Astrocyte of the cerebellum (primary cell): ENCODE data around the gene OR6C6.
"Not testable (repeated sequence)": the region's sequence is repeated elsewhere in the genome, so short reads cannot be mapped to it uniquely, and the experiment has no call there.

Experiments used
- DNase-seq: peaks from one replicate; pipeline ENCODE4 v3.0.0-alpha.2; 2011; ENCODE audit warnings: low read depth
- H3K4me3 ChIP-seq: 2 replicates; pipeline ENCODE4 v1.5.1; 2011; ENCODE audit warnings: mild to moderate bottlenecking, low read depth, low read length, moderate library complexity
- CTCF ChIP-seq: IDR thresholded peaks from 2 replicates; pipeline ENCODE4 v1.5.1; 2012; ENCODE audit warnings: low read length, low read depth, moderate library complexity, mild to moderate bottlenecking; ENCODE audit errors: missing control alignments
- in situ Hi-C: cut with HindIII; loops from 2 replicates; pipeline ENCODE4 v1.10.0; 2017; ENCODE audit warnings: low sequenced_read_pairs

Gene OR6C6

GRCh38 chr12:55296469-55296868, at the start of gene OR6C6:
OR6C6 (minus strand) TSS chr12:55296569; CDS start chr12:55295232, 1,337 bp downstream.
- DNase-seq, result no peak
- no peak for TF ChIP-seq CTCF
- in situ Hi-C loops, result no loop called here
- H3K4me3 ChIP-seq, result no peak within 1 kb of the TSS

DNA sequence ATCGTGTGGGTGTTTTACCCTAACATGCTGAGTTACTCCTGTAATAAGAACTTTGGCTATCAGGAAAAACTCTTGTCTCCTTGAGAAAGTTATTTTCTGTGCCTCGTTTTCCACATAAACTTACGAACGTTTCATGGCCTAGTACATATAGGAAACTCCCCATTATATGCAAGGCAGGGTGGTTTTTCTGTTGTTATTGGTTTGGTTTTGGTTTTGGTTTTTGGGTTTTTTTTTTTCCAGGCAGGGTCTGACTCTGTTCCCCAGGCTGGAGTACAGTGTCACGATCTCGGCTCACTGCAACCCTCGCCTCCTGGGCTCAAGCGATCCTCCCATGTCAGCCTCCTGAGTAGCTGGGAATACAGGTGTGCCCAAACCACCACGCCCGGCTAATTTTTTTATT, 39.6 kb upstream of the OR6C6 start:
- DNase-seq, result no peak
- TF ChIP-seq CTCF, result no peak
- no peak overlapping the region for H3K4me3 ChIP-seq
- in situ Hi-C loops, result no loop called here

DNA sequence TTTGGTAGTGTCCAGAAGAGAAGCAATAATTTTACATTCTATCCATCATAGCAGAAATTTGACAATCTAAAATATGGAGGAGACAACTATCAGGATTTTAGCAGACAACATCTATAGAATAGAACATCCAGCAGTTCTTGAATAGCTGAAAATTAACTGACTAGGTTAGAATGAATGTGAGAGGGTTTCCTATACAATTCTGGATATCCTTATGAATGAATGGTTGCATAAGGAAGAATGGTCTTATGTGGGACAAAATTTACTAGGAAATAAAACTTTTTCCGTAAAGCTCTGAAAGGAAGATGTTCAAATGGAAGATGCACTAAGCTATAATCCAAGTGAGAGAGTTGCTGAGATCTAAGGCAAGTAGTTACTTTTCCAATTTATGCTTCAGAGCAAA, 34.1 kb upstream of the OR6C6 start, which contains the start of gene OR6C3:
TSS of gene OR6C3 (plus strand) at position 301 of the 400 bp plus-strand sequence. CDS start 955 bp downstream, outside the sequence.
- no peak for DNase-seq
- H3K4me3 ChIP-seq, result no peak within 1 kb of the TSS
- no peak for TF ChIP-seq CTCF
- in situ Hi-C loops, result no loop called here

- in situ Hi-C loops, DNase-seq, H3K4me3 ChIP-seq: not testable (repeated sequence)
Observed at GRCh38 chr12:55325801-55326200, 29.4 kb upstream of the OR6C6 start.

- in situ Hi-C loops, result loop anchor here (5.0 kb wide), 1 partner anchor 57 kb away; no protein-coding TSS in a partner anchor
- no peak for TF ChIP-seq CTCF
- DNase-seq, result no peak
- H3K4me3 ChIP-seq, result no peak overlapping the region
Observed at GRCh38 chr12:55320201-55320600, 23.8 kb upstream of the OR6C6 start.

GRCh38 chr12:55314043-55314442, 17.7 kb upstream of the OR6C6 start, which contains the start of gene OR6C1:
OR6C1 (plus strand) TSS chr12:55314343; CDS start chr12:55320600, 6,257 bp downstream.
- no peak for DNase-seq
- no peak within 1 kb of the TSS for H3K4me3 ChIP-seq
- TF ChIP-seq CTCF, result no peak
- in situ Hi-C loops, result no loop called here

- in situ Hi-C loops, result no loop called here
- no peak overlapping the region for H3K4me3 ChIP-seq
- no peak for TF ChIP-seq CTCF
- no peak for DNase-seq
Observed at GRCh38 chr12:55289999-55290398, 6.4 kb downstream of the OR6C6 start.
